HG03103 (cell line): ENCODE data around the gene CHPF2.

Source experiments
- ATAC-seq: cut with Tn5 transposase; IDR thresholded peaks from one replicate; pipeline ENCODE4 v1.9.1; 2021; ENCODE audit warnings: low read depth; ENCODE audit not compliant: unreplicated experiment

Gene CHPF2

DNA sequence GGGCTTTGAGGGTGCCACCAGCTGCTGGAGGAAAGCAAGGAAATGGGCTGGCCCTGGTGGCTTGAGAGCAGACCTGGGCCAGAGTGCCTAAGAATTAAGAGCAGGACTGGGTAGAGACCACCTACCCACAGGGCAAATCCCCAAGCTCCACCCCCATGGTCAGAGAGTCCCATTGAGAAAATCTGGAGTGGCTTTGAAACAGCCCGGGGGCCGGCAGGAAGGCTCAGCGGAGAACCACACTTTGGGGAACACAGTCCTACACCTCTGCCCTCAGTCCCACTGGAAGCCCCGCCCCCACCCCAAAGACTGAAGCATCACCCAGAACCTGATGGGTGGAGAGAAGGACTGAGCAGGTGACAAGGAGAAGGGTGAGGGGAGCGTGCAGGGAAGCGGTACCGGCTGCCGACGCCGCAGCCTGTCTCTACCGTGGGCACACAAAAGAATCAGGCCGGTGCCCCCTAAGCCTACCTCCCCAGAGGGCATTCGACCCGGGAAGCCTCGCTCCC is 12.6 kb downstream of the CHPF2 start:
- no peak for ATAC-seq

GRCh38 chr7:151245360-151246101 is 13.2 kb downstream of the CHPF2 start:
- no peak for ATAC-seq

DNA sequence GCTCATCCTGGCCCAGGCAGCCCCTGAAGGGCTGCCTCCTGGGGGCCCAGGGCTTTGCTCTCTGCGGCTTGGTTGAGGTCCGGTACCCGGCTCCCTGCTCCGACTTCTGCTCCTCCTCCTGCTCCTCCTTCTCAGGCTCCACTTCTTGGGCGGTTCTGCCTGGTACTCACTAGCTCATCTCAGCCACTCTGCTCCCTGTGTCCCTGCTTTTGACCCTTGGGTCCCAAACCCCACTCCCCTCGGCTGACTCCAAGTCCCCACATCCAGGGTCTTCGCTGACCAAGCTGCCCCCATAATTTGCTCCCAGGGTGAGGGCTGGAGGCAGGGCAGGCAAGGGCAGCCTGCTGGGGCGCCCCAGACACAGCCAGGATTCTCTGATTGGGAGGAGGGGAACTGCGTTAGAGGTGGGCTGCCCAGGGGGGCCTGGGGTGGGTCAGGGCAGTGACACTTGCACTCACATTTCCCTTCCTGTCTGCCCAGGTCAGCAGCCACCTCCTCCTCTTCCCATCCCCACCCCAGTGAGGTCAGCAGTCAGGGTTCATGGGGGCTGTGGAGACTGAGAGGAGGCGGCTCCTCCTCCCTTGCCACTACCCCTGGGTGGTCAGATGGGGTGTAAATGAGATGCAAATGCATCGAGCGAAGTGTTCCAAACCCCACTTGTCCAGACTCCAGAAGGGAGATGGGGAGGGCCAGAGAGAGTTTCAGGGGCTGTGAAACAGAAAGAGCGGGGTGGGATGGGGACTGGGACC is 14.0 kb downstream of the CHPF2 start:
- ATAC-seq: no peak

DNA sequence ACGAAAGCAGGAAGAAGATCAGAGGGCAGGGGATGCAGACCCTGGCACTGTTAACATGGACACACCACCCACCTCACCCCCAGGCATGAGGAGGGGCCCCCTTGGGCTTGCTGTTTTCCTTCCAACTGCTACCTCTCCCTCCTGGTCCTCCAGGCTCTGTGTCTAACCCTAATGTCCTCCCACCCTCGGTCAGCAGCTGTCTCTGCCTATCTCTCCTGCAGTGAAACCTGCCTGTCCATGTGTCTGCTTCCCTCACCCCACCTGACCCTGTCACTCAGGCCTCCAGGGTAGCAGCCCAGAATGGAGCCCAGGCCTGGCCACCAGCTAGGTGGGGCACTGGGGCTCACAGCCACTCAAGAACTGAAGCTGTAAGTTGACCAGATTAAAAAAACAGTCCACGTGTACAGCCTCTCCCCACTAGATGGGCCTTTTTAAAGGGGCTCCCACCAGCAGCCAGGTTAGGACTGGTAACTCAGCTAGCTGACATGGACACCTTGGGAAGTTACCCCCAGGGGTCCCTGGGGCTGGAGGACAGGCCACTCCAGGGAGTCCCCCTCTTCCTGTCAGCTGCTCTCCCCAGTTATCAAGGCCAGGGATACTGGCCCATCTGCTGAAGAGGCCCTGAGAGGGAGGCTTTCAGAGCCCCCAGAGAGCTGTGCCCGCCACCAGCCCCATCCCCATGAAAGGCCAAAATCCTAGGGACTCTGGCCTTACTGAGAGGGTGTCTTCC is 14.7 kb downstream of the CHPF2 start:
- ATAC-seq: no peak

DNA sequence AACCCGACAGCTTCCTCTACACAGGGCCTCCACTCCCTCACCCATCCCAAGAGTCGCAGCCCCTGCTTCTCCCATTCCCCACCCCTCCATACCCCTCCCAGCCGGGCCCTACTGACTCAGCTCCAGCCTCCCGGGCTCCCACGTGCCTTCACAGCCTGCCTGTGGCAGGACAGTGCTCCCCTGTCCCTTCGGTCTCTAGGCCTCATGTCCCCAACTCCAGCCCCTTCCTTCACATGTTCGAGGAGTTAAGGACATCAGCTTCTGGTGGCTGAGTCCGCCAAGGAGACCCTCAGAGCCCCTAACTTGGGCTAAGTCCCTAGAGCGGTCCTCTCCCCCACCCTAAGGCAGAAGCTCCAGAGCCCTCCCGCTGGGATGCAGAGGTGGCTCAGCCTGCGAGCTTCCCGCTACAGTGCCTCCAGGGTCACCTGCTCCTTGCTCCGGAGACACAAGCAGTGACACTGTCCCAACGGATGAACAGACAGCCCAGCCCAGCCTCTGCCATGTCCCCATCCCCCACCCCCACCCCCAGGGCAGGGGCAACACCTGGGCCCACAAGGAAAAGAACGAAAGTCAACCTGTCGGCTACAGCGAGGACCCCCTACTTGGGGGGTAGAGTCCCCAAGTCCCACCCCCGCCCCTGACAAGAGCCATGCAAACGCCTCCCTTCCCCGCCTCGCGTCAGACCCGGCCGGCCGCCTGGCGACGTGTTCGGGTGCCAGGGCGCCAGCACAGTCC is 15.5 kb downstream of the CHPF2 start:
- ATAC-seq: no peak

DNA sequence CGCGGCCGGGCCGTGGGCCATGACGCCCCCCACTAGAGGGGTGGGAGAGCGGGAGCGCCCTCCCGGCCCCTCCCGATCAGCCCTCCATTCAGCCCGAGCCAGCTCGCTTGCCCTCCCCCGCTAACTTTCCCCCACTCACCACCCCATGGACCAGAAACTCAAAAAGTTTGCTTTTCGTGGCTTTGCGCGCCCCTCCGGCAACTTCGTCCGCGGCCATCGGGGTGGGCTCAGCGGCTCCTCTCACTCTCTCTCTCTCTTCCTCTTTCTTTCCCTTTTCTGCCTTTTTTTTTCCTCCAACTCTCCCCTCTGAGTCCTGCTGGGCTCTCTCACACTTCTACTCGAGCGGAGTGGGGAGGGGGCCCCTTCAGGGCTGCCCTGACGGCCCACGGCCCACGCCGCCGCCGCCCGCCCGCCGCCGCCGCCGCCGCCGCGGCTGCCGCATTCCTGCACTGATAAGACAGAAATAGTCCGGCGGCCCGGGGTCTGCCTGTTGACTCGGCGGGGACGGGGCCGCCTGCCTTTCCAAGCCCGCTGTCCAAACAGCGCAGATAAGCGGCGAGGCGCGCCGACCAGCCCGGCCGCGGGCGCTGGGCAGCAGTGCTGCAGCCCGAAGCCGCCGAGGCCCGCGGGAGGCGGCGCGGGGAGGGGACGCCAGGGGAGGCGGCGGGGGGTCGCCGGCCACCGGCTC is 16.2 kb downstream of the CHPF2 start, which contains the start of gene SMARCD3:
TSS of gene SMARCD3 (minus strand) at position 349 of the 688 bp plus-strand sequence. CDS start at position 217, 132 bp downstream.
- ATAC-seq: no peak

GRCh38 chr7:151249034-151249731 is 16.9 kb downstream of the CHPF2 start:
- ATAC-seq: no peak

DNA sequence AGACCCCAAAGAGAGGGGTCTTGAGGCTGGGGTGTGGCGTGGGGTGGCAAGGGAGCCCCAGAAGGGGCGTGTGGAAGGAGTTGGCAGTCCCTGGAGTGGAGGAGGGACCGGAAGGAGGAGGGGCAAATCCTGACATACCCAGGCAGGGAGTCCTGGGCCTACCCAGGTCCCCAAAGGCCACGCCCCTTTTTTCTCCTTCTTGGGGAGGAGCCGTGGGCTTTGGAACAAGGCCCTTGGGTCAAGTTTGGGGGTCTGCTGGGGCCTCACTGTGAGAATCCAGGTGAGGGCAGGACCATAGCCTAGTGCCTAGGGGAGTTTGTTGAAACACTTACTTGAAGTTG is 17.4 kb downstream of the CHPF2 start:
- ATAC-seq: no peak

DNA sequence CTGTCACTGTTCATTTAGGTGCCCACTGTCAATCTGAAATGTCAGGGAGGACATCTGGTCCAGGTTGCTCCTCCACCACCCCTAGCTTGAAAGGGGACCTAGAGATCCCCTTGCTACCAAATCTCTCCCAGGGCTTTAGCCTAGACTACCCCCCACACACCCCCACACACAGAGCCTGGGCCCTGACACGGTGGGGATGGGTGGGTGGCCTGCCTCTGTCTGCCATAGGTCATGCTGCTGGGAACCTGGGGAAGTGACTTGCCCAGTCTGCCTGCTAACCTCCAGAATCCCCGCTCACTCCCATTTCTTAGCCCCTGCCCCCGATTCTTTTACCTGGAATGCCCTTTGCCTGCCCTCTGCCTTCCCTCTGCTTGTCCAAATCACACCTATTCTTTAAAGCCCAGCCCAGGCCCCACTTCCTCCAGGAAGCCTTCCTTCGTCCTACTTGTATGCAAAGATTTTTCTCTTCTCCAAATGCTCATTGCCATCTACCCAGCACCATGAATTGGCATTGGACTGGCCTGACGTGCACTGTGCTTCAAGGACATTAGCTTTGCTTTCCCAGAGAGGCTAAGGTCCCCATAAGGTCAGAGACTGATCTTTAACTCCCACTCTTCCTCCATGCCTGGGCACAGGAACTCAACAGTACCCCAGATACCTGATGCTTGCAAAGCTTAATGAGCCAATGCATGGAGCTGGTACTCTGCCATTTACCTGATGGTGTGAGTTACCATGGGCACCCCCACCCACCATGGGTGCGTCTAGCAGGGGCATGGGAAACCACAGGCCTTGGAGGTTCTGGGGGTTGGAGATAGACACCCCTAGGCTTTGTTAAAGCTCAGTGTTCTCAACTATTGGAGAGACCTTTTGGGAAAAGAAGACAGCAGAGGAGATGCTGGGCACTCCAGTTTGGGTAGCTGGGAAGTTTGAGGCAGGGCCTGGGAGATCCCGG is 18.2 kb downstream of the CHPF2 start:
- no peak for ATAC-seq

DNA sequence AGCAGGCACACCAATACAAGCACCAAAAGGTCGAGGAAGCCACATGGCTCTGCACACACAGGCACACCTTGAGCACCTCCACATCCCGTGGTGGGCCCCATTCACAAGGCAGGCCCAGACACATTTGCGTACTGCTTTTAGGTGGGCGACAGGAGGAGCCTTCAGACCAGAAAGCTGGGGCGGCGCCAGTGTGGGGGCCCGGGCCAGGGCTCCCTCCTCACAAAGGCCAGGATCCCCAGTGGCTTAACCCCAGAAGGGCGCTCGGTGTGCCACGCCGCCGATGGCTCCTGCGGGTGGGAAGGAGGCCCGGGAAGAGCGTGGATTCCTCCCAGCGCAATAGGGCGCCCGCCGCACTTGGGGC is 19.0 kb downstream of the CHPF2 start:
- ATAC-seq: no peak

DNA sequence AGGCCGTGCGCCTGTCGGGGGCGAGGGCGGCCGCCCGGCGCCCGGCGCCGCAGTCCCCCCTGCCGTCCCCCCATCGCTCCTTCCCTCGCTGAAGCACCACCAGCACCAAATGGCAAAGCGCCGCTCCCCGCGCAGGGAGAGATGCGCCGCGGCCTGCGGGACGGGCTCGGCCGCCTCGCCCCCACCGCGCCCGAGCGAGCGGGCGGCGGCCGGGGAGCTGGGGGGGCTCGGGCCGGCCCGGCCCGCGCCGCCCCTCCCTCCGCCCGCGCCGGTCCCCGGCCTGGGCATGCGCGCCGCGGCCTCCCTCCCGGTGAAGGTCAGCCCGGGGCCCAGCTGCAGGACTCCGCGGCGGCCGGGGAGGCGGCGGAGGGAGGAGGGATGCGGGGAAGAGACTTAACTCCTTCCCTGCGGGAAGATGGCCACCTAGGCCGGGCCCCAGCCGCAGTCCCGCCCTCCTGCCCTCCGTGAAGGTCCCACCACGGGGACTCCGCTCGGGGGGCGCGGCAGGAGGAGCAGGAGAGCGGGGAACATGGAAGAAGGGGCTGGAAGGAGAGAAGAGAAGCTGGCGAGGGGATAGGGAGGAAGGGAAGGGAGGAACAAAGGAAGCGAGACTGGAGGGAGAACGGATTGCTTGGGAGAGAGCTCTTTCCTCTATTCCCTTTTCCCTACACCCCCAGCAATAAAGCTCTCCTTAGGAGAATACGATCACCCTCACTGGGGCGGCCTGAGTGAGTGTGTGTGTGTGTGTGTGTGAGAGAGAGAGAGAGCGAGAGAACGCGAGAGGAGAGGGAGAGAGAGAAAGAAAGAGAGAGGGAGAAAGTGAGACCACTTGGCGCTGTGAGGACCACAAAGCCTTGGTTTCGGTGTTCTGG is 19.6 kb downstream of the CHPF2 start:
- no peak for ATAC-seq

DNA sequence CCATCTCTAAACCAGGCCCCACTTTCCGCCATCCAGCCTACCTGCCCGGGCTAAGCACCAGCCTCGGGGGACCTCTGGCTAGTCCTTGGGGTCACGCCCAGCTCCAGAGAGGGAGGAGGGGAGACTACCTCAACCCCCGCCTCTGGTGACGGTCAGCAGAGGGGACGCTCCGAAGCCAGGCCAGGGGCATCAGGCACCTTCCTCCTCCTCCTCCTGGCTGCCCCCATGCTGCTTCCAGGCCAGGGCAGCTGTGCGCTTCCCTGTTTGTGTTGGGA is 20.2 kb downstream of the CHPF2 start:
- ATAC-seq: no peak

DNA sequence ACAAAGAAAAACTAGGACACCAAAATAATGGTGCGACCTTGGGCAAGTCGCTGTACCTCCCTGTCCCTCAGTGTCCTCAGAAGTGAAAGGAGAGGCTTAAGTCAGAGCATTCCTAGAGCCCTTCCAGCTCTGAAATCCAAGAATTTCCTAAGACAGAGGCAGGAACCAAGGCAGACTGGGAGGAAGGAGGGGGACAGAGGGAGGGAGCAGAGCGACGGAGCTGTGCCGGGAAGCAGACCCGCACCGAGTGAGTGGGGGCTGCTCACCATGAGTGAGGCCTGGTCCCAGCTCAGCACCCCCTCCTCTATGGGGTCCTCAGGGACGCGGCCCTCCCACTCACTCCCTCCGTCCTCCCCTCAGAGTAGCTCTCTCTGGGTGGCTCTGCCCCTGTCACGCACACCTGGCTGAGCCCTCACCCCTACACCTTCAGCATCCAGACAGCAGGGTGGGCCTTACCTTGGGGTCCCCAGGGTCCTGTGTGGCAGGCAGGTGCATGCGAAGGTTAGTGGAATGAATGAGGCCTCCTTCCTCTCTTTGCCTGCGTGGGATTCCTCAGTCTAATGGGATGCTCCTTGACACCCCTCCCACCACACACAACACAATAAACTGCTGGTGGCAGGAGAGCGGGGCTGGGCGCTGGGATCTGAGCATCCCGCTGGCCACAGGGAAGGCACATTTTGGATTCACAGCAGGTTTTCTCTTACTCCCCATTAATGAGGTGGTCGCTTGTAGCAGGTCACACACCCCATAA is 20.9 kb downstream of the CHPF2 start:
- no peak for ATAC-seq

- no peak for ATAC-seq
Measured at GRCh38 chr7:151254316-151254715, 22.0 kb downstream of the CHPF2 start.

- ATAC-seq: no peak
Measured at GRCh38 chr7:151254851-151255250, 22.6 kb downstream of the CHPF2 start.

- no peak for ATAC-seq
Measured at GRCh38 chr7:151255390-151255789, 23.1 kb downstream of the CHPF2 start.

DNA sequence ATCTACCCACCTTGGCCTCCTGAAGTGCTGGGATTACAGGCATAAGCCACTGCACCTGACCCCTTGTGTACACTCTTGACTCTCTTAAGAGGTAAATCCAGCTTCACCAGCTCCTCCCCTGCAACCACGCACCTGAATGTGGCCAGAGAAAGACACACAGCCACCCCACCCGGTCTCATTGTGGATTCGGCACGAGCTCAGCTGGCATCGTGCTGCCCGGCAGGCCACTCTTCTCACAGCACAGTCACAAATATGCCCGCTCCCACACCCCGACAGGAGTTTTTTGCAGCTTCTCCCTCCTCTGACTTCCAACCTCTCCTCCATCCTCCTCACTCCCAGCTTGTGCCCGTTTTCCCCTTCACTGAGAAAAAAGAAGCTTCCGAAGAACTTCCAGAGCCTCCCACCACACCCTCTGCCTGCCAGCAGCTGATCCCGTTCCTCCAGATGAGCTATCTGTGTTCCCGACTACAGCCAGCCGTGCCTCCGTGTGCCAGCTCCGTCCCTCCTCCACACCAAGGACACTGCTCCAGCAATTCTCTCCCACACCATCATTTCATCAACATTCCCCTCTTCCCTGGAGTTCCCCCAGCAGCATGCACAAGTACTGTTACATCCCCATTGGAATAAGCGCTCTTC is 24.2 kb downstream of the CHPF2 start:
- no peak for ATAC-seq
